ENCODE measurements around the gene TOPORS. TPM values are rescaled to one million over a fixed set of nuclear protein-coding genes. Genes with fewer than 3 reads are reported as not detected.
A peak's percentile ranks its signal among the peaks of the same experiment; 100 is the strongest.
"Not testable (repeated sequence)": the region's sequence is repeated elsewhere in the genome, so short reads cannot be mapped to it uniquely, and the experiment has no call there.

TOPORS gene
- 7.8 TPM for total RNA-seq
- long read RNA-seq, full-length matches to known transcripts: 8 of 19 reads
- long read RNA-seq, partial matches to known transcripts: 6 of 19 reads
- long read RNA-seq, other reads (novel, unspliced or antisense): 5 of 19 reads

- peak; percentile 97 for ATAC-seq (ENCODE audit: poor library complexity)
- DNase-seq: peak; percentile 95
- intact Hi-C loops (cut with DNase I): no loop called here
Observed at GRCh38 chr9:32552172-32552872, at the start of gene TOPORS, which contains the start of gene SMIM27. Gene TOPORS (minus strand): TSS chr9:32552586. CDS start chr9:32552436, 150 bp downstream. Gene SMIM27 (plus strand): TSS chr9:32552327. CDS start chr9:32552435, 108 bp downstream.

- intact Hi-C loops (cut with DNase I): not testable (repeated sequence)
Observed at GRCh38 chr9:32599021-32599420, 46.6 kb upstream of the TOPORS start.

GRCh38 chr9:32596936-32597335 is 44.5 kb upstream of the TOPORS start:
- intact Hi-C loops (cut with DNase I): no loop called here
- DNase-seq (no peak), ATAC-seq (ENCODE audit: poor library complexity) (no peak)

More at GRCh38 chr9:32599021-32599420, 46.6 kb upstream of the TOPORS start:
- not testable (repeated sequence) for ATAC-seq (ENCODE audit: poor library complexity); DNase-seq

GRCh38 chr9:32596096-32596865 is 43.9 kb upstream of the TOPORS start:
- intact Hi-C loops (cut with DNase I): no loop called here
- DNase-seq (no peak), ATAC-seq (ENCODE audit: poor library complexity) (no peak)

GRCh38 chr9:32590898-32591297 is 38.5 kb upstream of the TOPORS start:
- DNase-seq (no peak), ATAC-seq (ENCODE audit: poor library complexity) (no peak)
- intact Hi-C loops (cut with DNase I): loop anchor here (5.0 kb wide), 1 partner anchor 224 kb away; no protein-coding TSS in a partner anchor

GRCh38 chr9:32590476-32590875 is 38.1 kb upstream of the TOPORS start:
- intact Hi-C loops (cut with DNase I): loop anchor here (5.0 kb wide), 1 partner anchor 223 kb away; no protein-coding TSS in a partner anchor
- ATAC-seq (ENCODE audit: poor library complexity) (no peak), DNase-seq (no peak)

DNA sequence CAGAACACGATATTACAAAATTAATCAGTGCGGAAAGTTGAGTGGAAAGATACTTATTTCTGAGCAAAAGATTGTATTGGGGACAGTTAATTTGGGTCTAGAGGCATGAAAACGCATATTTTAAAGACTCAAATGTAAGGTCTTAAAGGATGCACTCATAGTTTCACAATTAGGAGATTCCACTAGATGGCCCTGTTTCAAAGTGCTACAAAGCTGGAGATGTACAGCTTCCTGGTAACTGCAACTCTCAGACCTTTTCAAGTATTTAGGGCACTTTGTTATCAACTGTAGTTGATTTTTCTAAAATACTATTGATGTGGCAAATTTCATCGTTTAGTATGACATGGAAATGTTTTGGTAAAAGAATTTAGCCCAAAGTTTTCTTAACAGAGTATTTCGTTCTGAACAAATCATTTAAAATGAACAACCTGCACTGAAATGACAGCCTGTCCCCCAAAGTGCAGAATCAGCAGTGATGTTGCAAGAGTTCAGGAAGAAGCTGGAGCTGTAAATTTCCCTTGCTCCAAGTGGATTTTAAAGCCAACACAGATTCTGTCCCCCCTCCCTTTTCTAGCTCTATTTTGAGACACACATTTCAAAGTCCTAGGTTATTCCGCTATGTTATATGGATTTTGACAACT is 36.8 kb upstream of the TOPORS start:
- DNase-seq: no peak
- intact Hi-C loops (cut with DNase I): no loop called here
- ATAC-seq (ENCODE audit: poor library complexity): no peak

DNA sequence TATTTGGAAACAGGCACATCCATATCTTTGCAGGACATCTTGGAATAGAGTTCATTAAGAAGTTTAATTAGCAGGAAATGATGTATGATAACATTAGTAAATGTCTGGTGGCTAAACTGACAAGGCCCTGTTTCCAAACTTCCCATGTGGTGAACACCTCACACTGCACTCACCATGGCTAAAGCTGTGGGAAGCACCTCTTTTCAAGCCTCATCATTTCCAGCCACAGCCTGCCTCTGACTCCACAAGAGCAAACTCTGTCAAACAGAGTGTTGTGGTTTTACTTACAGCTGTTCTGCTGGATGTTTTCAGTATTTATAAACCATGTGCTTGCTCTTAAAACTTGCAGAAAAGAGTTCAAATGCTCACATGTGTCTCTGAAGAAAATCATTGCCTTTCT is 35.5 kb upstream of the TOPORS start:
- ATAC-seq (ENCODE audit: poor library complexity) (no peak), DNase-seq (no peak)
- intact Hi-C loops (cut with DNase I): no loop called here

- ATAC-seq (ENCODE audit: poor library complexity) (no peak), DNase-seq (no peak)
- intact Hi-C loops (cut with DNase I): no loop called here
Observed at GRCh38 chr9:32584784-32585183, 32.4 kb upstream of the TOPORS start.

- intact Hi-C loops (cut with DNase I): loop anchor here (2.0 kb wide), 2 partner anchors 203 to 385 kb away; no protein-coding TSS in a partner anchor
- ATAC-seq (ENCODE audit: poor library complexity): no peak
Observed at GRCh38 chr9:32581512-32582143, 29.2 kb upstream of the TOPORS start.

GRCh38 chr9:32580631-32581300 is 28.4 kb upstream of the TOPORS start:
- ATAC-seq (ENCODE audit: poor library complexity) (no peak), DNase-seq (no peak)
- intact Hi-C loops (cut with DNase I): loop anchor here (2.0 kb wide), 1 partner anchor 202 kb away; no protein-coding TSS in a partner anchor

More at GRCh38 chr9:32581512-32582143, 29.2 kb upstream of the TOPORS start:
- no peak for DNase-seq

DNA sequence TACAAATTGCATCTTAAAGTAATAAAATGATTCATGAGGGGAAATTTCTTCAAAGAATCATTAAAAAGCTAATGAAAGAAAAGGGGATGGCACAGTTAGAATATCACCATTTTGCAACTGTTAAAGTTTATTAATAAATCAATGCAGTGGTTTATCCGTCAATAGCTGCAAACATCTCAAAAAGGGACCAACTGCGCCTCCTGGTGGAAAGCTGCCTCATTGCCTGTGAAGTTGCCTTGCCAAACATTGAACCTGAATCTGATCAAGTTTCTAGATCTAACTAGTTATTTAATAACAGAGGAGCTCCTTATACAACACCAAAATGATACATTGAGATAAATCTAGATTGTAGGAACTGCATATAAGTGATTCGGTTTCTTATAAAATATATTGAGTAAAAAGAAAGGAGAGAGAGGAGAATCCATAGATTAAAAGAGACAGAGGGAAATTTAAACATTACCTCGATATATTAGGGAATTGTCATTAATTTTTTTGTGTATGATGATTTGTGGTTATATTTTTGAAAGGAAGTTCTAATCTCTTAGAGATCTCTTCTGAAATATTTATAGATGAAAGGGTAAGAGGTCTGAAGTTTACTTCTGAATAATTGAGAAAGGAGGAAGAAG is 27.4 kb upstream of the TOPORS start:
- DNase-seq: peak; percentile 79
- intact Hi-C loops (cut with DNase I): loop anchor here (2.0 to 10.0 kb wide), 2 partner anchors 55 to 201 kb away; partner anchors contain the start of gene RIGI
- peak; percentile 68 for ATAC-seq (ENCODE audit: poor library complexity)

- intact Hi-C loops (cut with DNase I): loop anchor here (10.0 kb wide), 1 partner anchor 54 kb away; the partner anchor contains the start of gene RIGI
- DNase-seq: no peak
- no peak for ATAC-seq (ENCODE audit: poor library complexity)
Observed at GRCh38 chr9:32578976-32579375, 26.6 kb upstream of the TOPORS start.

DNA sequence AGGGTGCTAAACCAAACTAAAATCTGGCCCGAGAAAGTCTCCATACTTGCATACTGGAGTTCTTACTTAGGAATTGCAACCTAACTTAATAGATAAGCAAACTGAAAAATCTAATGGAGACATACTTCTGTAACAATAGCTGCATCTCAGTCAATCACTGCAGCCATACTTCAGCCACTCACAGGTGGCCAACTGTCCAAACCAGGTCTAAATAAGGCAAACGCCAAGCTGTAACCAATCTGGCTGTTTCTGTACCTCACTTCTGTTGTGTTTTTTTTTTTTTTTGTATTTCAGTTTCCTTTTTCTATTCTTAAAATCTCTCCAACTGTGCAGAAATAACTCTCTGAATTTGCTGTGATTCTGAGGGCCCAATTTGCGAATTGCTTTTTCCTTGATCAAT is 24.9 kb upstream of the TOPORS start:
- ATAC-seq (ENCODE audit: poor library complexity): no peak
- no peak for DNase-seq
- intact Hi-C loops (cut with DNase I): loop anchor here (10.0 kb wide), 1 partner anchor 53 kb away; the partner anchor contains the start of gene RIGI

- no peak for DNase-seq
- intact Hi-C loops (cut with DNase I): loop anchor here (10.0 kb wide), 1 partner anchor 50 kb away; the partner anchor contains the start of gene RIGI
- no peak for ATAC-seq (ENCODE audit: poor library complexity)
Observed at GRCh38 chr9:32574858-32575257, 22.5 kb upstream of the TOPORS start.

GRCh38 chr9:32573821-32574220 is 21.4 kb upstream of the TOPORS start:
- intact Hi-C loops (cut with DNase I): loop anchor here (10.0 kb wide), 1 partner anchor 49 kb away; the partner anchor contains the start of gene RIGI
- DNase-seq (no peak), ATAC-seq (ENCODE audit: poor library complexity) (no peak)

GRCh38 chr9:32572900-32573523 is 20.6 kb upstream of the TOPORS start, which contains the start of gene NDUFB6:
Gene NDUFB6 (minus strand): TSS chr9:32573159. CDS start chr9:32573060, 99 bp downstream.
- intact Hi-C loops (cut with DNase I): loop anchor here (10.0 kb wide), 1 partner anchor 48 kb away; the partner anchor contains the start of gene RIGI
- DNase-seq: peak; percentile 97
- ATAC-seq (ENCODE audit: poor library complexity): peak; percentile 99

Measured in Right ventricle myocardium superior (tissue), 1 donor.